Heart right ventricle (tissue), 16 donors: Measurements from ENCODE around the gene CLRN1. TPM values are rescaled to one million over a fixed set of nuclear protein-coding genes. Genes with fewer than 3 reads are reported as not detected.

ENCODE experiments used
- ATAC-seq, 8 donors: fragments of 200-7000 bp; cut with Tn5 transposase; one replicate each; pipeline ENCODE4 v1.9.1; 2020; ENCODE audit warnings: mild to moderate bottlenecking in 8 of 8, moderate library complexity in 8 of 8, moderate number of reproducible peaks in 1 of 8
- DNase-seq, 2 donors: peaks; one replicate each; pipeline ENCODE4 v3.0.0-alpha.2; 2020
- H3K27ac ChIP-seq, 10 donors: fragments of 200-600 bp; sonication (generic) in 2 of 10; one replicate each; pipeline versions ENCODE4 v1.5.0 to v1.8.0; 2020 to 2022; ENCODE audit warnings: mild to moderate bottlenecking in 3 of 10
- H3K27me3 ChIP-seq, 7 donors: fragments of 200-600 bp; one replicate each; pipeline ENCODE4 v1.8.0; 2021 to 2022; ENCODE audit warnings: mild to moderate bottlenecking in 2 of 7
- H3K36me3 ChIP-seq, 9 donors: fragments of 200-600 bp; sonication (generic) in 1 of 9; one replicate each; pipeline versions ENCODE4 v1.5.0 to v1.8.0; 2020 to 2022; ENCODE audit warnings: mild to moderate bottlenecking in 2 of 9
- H3K4me1 ChIP-seq, 9 donors: fragments of 200-600 bp; sonication (generic) in 1 of 9; one replicate each; pipeline versions ENCODE4 v1.5.0 to v1.8.0; 2020 to 2022; ENCODE audit warnings: mild to moderate bottlenecking in 4 of 9
- H3K4me3 ChIP-seq, 10 donors: fragments of 200-600 bp; sonication (generic) in 2 of 10; one replicate each; pipeline versions ENCODE4 v1.5.0 to v1.8.0; 2020 to 2022; ENCODE audit warnings: mild to moderate bottlenecking in 7 of 10, moderate library complexity in 2 of 10
- H3K9me3 ChIP-seq, 11 donors: fragments of 200-600 bp in 10 of 11; sonication (generic) in 2 of 11; one replicate each; pipeline versions ENCODE4 v1.5.0 to v1.8.0; 2013 to 2022; ENCODE audit warnings: mild to moderate bottlenecking in 2 of 11, control low read depth in 1 of 11, moderate library complexity in 1 of 11
- CTCF ChIP-seq, 9 donors: fragments of 200-600 bp; sonication (generic) in 2 of 9; IDR thresholded peaks; one replicate each; pipeline versions ENCODE4 v1.5.0 to v1.8.0; 2021 to 2022; ENCODE audit warnings: antibody characterized with exemption in 9 of 9, mild to moderate bottlenecking in 5 of 9, moderate library complexity in 1 of 9
- WGBS, 2 donors: extraction: QIAGEN DNeasy Blood & Tissue Kit; methylation state at CpG; one replicate each; pipeline ENCODE4 v1.1.7; 2013; ENCODE audit warnings: inconsistent platforms in 1 of 2; 5-methylcytosine and 5-hydroxymethylcytosine counted together
- intact Hi-C, 10 donors: fragments of 100-400 bp; cut with DNase I; formaldehyde crosslinking; loops; one replicate each; pipeline versions ENCODE4 v1.11.1 to v1.14.2; 2022
- polyA plus RNA-seq, 2 donors: library from polyadenylated mRNA; stranded (reverse); fragments of 200-250 nt; gene quantifications; one replicate each; pipeline ENCODE4 v1.2.3, GENCODE V29; 2013
- total RNA-seq, 10 donors: library from RNA; stranded (reverse); fragmentation: NEBNext Ultra II Directional in 3 of 10; extraction: Animal tissue kit (Norgen Biotek cat#: 25700) in 3 of 10; gene quantifications; one replicate each; pipeline versions ENCODE4 v1.2.1 to v1.2.4, GENCODE V29; 2021 to 2023
- donor health status: Arrhythmogenic right ventricular cardiomyopathy.
- donor health status: ischemic (EF 13 %, LVEDD 7.1; RV severe dilation, severe dysfunction).
- donor health status: healthy with polysubstance abuse.
- donor health status: DM: no; HTN: yes; CAD: no.
- donor health status: DM: no; HTN: no; CAD: no.
- donor health status: ischemic (EF 25% LVEDD 6.9; RV normal size, moderate dysfunction).
- donor health status: ischemic (EF 25% LVEDD 5.7; RV mildly dilated, moderate dysfunction).
- donor health status: healthy.
- donor health status: DM: yes; HTN: yes; CAD: no.
- donor health status: Ischemic cardiomyopathy.
- donor health status: ischemic (EF 35%, LVEDD 5.7; RV mildly dilated, moderate dysfunction).
- donor health status: nonischemic (EF 11% LVEDD 7.7; RV severe dilation, severe dysfunction).
- donor health status: DM: yes; HTN: yes; CAD: no.
- donor health status: PGD.
- donor health status: ischemic (EF 29% LVEDD 5.4; RV normal size, mild dysfunction).
- donor health status: nonischemic (EF 23%, LVEDD 6.1; RV moderate dilation, normal function).

CLRN1 gene
- total and polyA plus RNA-seq, 12 donors, result not detected

- peaks cover 0 to 14% (median 0%) of the 10 kb centered on the region in 7 donors for H3K27me3 ChIP-seq
- ATAC-seq (no peak), DNase-seq (no peak)
- 63% methylated on average over 3 of the region's 3 CpGs for WGBS, 2 donors
- no peaks in the 10 kb centered on the region for H3K9me3 ChIP-seq
- H3K36me3 ChIP-seq, result no peaks in the 10 kb centered on the region
- H3K4me3 ChIP-seq, result no peak overlapping the region
- no peak overlapping the region for H3K27ac ChIP-seq
- intact Hi-C loops, result no loop called here
- no peak for TF ChIP-seq CTCF (IDR thresholded peaks at IDR 0.05)
- no peaks in the 10 kb centered on the region for H3K4me1 ChIP-seq
Measured at GRCh38 chr3:150975992-150976368, 3.5 kb upstream of the CLRN1 start.

GRCh38 chr3:150975086-150975991 is 2.8 kb upstream of the CLRN1 start:
- Histone ChIP-seq H3K27me3 (peaks cover 0 to 18% (median 3%) of the 10 kb centered on the region in 7 donors), H3K36me3 (no peaks in the 10 kb centered on the region), H3K27ac (no peak overlapping the region), H3K4me1 (no peaks in the 10 kb centered on the region), H3K9me3 (no peaks in the 10 kb centered on the region), H3K4me3 (no peak overlapping the region)
- intact Hi-C loops, result no loop called here
- no peak for DNase-seq
- no peak for TF ChIP-seq CTCF (IDR thresholded peaks at IDR 0.05)
- ATAC-seq, result no peak
- WGBS, 2 donors, result 64 to 65% methylated on average over 7 of the region's 7 CpGs

GRCh38 chr3:150970665-150971324 is 1.7 kb downstream of the CLRN1 start:
- ATAC-seq (no peak), DNase-seq (no peak)
- Histone ChIP-seq H3K4me1 (no peaks in the 10 kb centered on the region), H3K36me3 (no peaks in the 10 kb centered on the region), H3K4me3 (no peak overlapping the region), H3K9me3 (no peaks in the 10 kb centered on the region), H3K27me3 (peaks cover 0 to 15% (median 3%) of the 10 kb centered on the region in 7 donors), H3K27ac (no peak overlapping the region)
- no peak for TF ChIP-seq CTCF (IDR thresholded peaks at IDR 0.05)
- intact Hi-C loops, result no loop called here
- 65 to 75% methylated on average over 6 of the region's 6 CpGs for WGBS, 2 donors

- no peaks in the 10 kb centered on the region for H3K9me3 ChIP-seq
- intact Hi-C loops, result no loop called here
- DNase-seq, result no peak
- no peaks in the 10 kb centered on the region for H3K36me3 ChIP-seq
- WGBS, 2 donors, result 83 to 91% methylated on average over 4 of the region's 4 CpGs
- ATAC-seq, result no peak
- H3K27ac ChIP-seq, result no peak overlapping the region
- H3K4me1 ChIP-seq, result no peaks in the 10 kb centered on the region
- H3K27me3 ChIP-seq, result peaks cover 0 to 15% (median 3%) of the 10 kb centered on the region in 7 donors
- H3K4me3 ChIP-seq, result no peak overlapping the region
- no peak for TF ChIP-seq CTCF (IDR thresholded peaks at IDR 0.05)
Measured at GRCh38 chr3:150968341-150969035, 4.0 kb downstream of the CLRN1 start.
